ENCODE results near the gene TMEM132E.

- TF ChIP-seq CTCF (IDR thresholded peaks at IDR 0.05) (no peak), POLR2A (IDR thresholded peaks at IDR 0.05) (no peak)
These were observed 8.9 kb downstream of the TMEM132E start for GRCh38 chr17:34588266-34588665.
